Liver (tissue), 3 donors: ENCODE results near the gene ARHGEF1.

Source experiments
- FOXA1 ChIP-seq: IDR thresholded peaks from 2 replicates; pipeline ENCODE4 v1.6.1; 2016; ENCODE audit warnings: antibody characterized with exemption
- HNF4G ChIP-seq: IDR thresholded peaks from 2 replicates; pipeline ENCODE4 v1.6.1; 2016; ENCODE audit warnings: antibody characterized with exemption
- JUND ChIP-seq, 2 donors: IDR thresholded peaks; 2 replicates each; pipeline ENCODE4 v1.6.1; 2016; ENCODE audit warnings: antibody characterized with exemption in 2 of 2
- MAX ChIP-seq: IDR thresholded peaks from 2 replicates; pipeline ENCODE4 v1.6.1; 2016; ENCODE audit warnings: antibody characterized with exemption
- NR2F2 ChIP-seq: IDR thresholded peaks from 2 replicates; pipeline ENCODE4 v1.6.1; 2016; ENCODE audit warnings: antibody characterized with exemption
- RAD21 ChIP-seq, 2 donors: IDR thresholded peaks; 2 replicates each; pipeline ENCODE4 v1.6.1; 2016; ENCODE audit warnings: antibody characterized with exemption in 2 of 2, mild to moderate bottlenecking in 2 of 2
- REST ChIP-seq: IDR thresholded peaks from 2 replicates; pipeline ENCODE4 v1.6.1; 2016; ENCODE audit warnings: antibody characterized with exemption, mild to moderate bottlenecking
- RXRA ChIP-seq, 2 donors: IDR thresholded peaks; 2 replicates each; pipeline ENCODE4 v1.6.1; 2017 to 2018; ENCODE audit warnings: antibody characterized with exemption in 2 of 2, mild to moderate bottlenecking in 1 of 2
- SP1 ChIP-seq: IDR thresholded peaks from 2 replicates; pipeline ENCODE4 v1.6.1; 2018; ENCODE audit warnings: antibody characterized with exemption, mild to moderate bottlenecking
- TAF1 ChIP-seq: conservative IDR thresholded peaks from 2 replicates; pipeline ENCODE4 v1.6.1; 2016; ENCODE audit warnings: antibody characterized with exemption, mild to moderate bottlenecking
- YY1 ChIP-seq: IDR thresholded peaks from 2 replicates; pipeline ENCODE4 v1.6.1; 2016; ENCODE audit warnings: antibody characterized with exemption, mild to moderate bottlenecking
- TF ChIP-seq, protein P1 (sequence below): fragments of 150-350 bp; IDR thresholded peaks from 2 replicates; pipeline ENCODE4 v1.5.1; 2017; ENCODE audit warnings: improper control_type of control experiment, low read depth, low read length; ENCODE audit not compliant: missing input control
- TF ChIP-seq, protein P2 (sequence below): IDR thresholded peaks from 2 replicates; pipeline ENCODE4 v1.6.1; 2016; ENCODE audit warnings: antibody characterized with exemption
- TF ChIP-seq, protein P3 (sequence below): IDR thresholded peaks from 2 replicates; pipeline ENCODE4 v1.6.1; 2016; ENCODE audit warnings: antibody characterized with exemption
- donor health status: healthy.
- donor health status: healthy.

GRCh38 chr19:41951686-41952172, 68.7 kb downstream of the ARHGEF1 start:
- TF ChIP-seq, protein P1, sequence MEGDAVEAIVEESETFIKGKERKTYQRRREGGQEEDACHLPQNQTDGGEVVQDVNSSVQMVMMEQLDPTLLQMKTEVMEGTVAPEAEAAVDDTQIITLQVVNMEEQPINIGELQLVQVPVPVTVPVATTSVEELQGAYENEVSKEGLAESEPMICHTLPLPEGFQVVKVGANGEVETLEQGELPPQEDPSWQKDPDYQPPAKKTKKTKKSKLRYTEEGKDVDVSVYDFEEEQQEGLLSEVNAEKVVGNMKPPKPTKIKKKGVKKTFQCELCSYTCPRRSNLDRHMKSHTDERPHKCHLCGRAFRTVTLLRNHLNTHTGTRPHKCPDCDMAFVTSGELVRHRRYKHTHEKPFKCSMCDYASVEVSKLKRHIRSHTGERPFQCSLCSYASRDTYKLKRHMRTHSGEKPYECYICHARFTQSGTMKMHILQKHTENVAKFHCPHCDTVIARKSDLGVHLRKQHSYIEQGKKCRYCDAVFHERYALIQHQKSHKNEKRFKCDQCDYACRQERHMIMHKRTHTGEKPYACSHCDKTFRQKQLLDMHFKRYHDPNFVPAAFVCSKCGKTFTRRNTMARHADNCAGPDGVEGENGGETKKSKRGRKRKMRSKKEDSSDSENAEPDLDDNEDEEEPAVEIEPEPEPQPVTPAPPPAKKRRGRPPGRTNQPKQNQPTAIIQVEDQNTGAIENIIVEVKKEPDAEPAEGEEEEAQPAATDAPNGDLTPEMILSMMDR: peak; percentile 93
- TF ChIP-seq REST (no peak), YY1 (no peak), TAF1 (no peak), HNF4G (no peak), RXRA (IDR thresholded peaks at IDR 0.05) (no peak), FOXA1 (no peak), MAX (no peak), SP1 (no peak), RAD21 (IDR thresholded peaks at IDR 0.05) (peak; percentile 73 to 85), JUND (IDR thresholded peaks at IDR 0.05) (no peak), NR2F2 (no peak)
- TF ChIP-seq, protein P2, sequence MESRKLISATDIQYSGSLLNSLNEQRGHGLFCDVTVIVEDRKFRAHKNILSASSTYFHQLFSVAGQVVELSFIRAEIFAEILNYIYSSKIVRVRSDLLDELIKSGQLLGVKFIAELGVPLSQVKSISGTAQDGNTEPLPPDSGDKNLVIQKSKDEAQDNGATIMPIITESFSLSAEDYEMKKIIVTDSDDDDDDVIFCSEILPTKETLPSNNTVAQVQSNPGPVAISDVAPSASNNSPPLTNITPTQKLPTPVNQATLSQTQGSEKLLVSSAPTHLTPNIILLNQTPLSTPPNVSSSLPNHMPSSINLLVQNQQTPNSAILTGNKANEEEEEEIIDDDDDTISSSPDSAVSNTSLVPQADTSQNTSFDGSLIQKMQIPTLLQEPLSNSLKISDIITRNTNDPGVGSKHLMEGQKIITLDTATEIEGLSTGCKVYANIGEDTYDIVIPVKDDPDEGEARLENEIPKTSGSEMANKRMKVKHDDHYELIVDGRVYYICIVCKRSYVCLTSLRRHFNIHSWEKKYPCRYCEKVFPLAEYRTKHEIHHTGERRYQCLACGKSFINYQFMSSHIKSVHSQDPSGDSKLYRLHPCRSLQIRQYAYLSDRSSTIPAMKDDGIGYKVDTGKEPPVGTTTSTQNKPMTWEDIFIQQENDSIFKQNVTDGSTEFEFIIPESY: no peak
- TF ChIP-seq, protein P3, sequence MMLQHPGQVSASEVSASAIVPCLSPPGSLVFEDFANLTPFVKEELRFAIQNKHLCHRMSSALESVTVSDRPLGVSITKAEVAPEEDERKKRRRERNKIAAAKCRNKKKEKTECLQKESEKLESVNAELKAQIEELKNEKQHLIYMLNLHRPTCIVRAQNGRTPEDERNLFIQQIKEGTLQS: no peak
